Omental fat pad (tissue), 4 donors: Measurements from ENCODE around the gene FRMPD2. TPM values are rescaled to one million over a fixed set of nuclear protein-coding genes. Genes with fewer than 3 reads are reported as not detected.

ENCODE experiments used
- ATAC-seq: fragments of 150-250 bp; one replicate; pipeline ENCODE4 v1.9.1; 2016; ENCODE audit warnings: mild to moderate bottlenecking, moderate library complexity; ENCODE audit not compliant: low FRiP score
- DNase-seq: peaks from one replicate; pipeline ENCODE4 v3.0.0-alpha.2; 2019; ENCODE audit warnings: low spot score
- total RNA-seq, 4 donors: library from RNA; depleted of rRNA; stranded (reverse); fragments of >200 nt; gene quantifications; one replicate each; pipeline ENCODE4 v1.1.0, GENCODE V29; 2016
- TF ChIP-seq, protein P1 (sequence below), 3 donors: fragments of 450-650 bp; IDR thresholded peaks; one replicate each; pipeline ENCODE4 v1.5.1; 2016 to 2017; ENCODE audit warnings: antibody characterized with exemption in 3 of 3, mild to moderate bottlenecking in 3 of 3, moderate library complexity in 2 of 3

FRMPD2 gene
- total RNA-seq, 4 donors from 2014 or later: not detected

DNA sequence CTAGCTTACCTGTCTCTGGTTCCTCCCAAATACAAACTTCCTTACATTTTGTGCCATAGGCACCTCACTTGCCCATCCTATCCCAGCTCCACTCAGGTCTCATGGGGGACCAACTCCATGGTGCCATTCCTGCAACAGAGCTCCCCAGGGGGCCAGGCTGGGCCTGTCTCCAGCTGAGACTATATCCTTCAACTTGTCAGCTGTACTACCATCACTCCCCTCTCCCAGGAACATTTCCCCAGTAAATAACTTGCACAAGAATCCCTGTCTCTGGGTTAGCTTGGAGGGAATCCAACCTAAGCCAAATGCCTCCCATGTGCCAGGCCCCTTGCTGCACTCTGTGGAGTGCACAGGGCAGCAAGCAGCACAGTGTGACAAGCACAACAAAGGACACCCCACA, 33.2 kb downstream of the FRMPD2 start:
- TF ChIP-seq, protein P1, sequence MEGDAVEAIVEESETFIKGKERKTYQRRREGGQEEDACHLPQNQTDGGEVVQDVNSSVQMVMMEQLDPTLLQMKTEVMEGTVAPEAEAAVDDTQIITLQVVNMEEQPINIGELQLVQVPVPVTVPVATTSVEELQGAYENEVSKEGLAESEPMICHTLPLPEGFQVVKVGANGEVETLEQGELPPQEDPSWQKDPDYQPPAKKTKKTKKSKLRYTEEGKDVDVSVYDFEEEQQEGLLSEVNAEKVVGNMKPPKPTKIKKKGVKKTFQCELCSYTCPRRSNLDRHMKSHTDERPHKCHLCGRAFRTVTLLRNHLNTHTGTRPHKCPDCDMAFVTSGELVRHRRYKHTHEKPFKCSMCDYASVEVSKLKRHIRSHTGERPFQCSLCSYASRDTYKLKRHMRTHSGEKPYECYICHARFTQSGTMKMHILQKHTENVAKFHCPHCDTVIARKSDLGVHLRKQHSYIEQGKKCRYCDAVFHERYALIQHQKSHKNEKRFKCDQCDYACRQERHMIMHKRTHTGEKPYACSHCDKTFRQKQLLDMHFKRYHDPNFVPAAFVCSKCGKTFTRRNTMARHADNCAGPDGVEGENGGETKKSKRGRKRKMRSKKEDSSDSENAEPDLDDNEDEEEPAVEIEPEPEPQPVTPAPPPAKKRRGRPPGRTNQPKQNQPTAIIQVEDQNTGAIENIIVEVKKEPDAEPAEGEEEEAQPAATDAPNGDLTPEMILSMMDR (IDR thresholded peaks at IDR 0.05): no peak
- ATAC-seq: no peak
- no peak for DNase-seq

DNA sequence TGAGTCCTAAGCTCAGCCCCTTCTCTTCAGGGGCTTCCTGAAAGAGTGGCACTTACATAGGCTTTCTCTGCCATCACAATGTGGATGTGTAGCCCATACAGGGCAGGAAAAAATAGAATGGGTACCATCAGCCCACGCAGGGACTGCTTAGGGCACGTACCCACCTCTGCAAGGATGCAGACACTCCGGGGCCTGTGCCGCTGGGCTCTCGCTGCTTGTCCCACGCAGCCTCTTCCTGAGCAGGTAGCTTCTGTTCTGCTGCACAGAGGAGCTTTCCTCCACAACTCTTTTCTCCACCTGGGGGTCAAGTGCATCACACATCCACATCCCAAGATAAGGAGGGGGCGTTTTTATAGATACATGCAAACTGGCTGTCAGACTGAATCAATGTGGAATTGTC, 34.3 kb downstream of the FRMPD2 start:
- TF ChIP-seq, protein P1 (IDR thresholded peaks at IDR 0.05): no peak
- DNase-seq (no peak), ATAC-seq (no peak)

DNA sequence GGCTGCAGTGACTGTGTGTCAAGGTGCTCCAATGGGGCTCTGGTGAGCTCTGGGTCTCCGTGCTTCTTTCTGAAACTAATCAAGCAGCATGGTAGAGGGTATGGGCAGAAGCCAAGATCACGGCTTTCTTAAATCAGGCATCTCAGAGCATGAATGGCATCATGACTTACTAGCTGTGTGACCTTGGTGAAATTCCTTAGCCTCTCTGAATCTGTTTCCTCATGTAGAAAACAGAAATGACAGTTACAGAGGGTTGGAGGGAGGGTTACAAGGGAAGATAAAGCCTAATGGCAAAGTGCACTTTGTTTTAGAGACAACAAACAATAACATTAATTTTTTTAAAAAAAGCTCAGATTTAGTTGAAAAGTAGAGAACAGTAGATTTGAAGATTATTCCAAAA, 34.9 kb downstream of the FRMPD2 start:
- ATAC-seq: no peak
- no peak for DNase-seq
- TF ChIP-seq, protein P1 (IDR thresholded peaks at IDR 0.05): no peak

DNA sequence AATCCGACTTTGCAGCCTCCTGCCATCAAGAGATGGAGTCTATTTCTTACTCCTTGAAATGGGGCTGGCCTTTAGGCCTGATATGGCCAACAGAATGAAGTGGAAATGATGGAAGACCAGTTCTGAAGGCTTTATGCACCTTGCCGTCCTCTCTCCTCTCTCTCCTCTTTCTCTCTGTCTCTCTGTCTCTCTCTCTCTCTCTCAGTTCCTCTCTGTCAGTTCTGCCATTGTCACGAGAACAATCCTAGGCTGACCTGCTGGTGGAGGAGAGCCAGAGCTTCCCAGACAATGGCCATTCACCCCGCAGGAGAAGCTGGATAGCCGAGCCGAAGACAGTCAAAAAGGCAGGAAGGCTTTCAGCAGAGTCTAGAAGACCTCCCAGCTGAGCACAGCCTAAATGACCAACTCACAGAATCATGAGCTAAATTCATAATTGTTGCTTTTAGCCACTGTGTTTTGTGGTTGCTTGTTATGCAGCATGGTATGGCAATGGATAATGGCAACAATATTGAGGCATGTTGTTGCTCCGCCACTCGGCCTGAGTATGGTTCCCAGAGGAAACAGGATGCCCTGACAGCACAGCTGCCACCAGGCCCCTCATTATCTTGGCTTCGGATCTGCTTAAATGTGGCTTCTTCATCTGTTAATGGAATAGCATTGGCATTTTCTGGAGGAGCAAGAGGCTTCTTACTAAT, 35.5 kb downstream of the FRMPD2 start:
- TF ChIP-seq, protein P1 (IDR thresholded peaks at IDR 0.05): no peak
- ATAC-seq: no peak
- no peak for DNase-seq

DNA sequence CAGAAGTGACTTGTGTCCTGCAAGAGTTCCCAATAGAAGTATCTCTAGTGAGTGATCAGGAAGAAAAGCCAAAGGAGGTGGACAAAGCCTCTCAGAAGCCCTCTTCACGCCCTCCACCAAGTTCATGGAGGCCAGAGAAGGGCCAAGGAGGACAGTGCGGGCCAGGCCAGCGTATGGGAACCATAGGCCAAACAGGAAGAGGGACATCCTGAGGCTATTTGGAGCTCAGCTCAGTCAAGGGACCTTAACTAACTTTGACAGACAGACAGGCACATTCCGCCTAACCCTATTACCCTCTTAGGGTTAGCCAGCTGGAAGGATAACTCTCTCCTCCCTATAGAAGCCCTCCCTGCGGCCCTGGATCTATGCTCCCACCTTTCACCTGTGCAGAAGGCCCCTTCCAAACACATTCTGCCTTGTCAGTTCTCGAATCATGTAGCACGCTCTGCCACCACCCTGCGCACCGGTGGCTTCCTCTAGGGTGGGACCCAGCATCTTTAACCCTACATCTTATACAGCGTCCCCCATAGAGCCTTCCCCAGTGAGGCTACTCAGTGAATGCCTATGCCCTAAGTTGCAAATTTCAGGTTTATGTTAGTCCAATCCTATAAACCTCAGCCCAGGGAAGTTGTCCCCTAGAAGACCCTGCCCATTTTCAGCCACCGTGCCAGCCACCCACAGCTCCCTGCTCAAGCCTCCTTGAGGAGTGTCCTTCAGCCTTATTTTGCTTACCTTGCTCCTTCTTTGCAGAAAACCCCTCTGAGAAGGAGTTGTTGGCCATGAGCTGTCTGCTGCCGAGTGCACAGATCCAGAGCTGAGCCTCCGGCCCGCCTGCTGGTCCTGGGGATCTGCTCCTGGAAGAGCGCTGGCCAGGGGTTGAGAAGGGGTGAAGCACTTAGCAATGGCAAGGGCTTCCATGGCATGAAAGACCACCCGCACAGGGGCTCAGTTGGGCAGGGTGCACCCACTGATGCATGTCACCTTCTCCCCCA, 36.9 kb downstream of the FRMPD2 start:
- DNase-seq (no peak), ATAC-seq (no peak)
- TF ChIP-seq, protein P1 (IDR thresholded peaks at IDR 0.05): no peak

DNA sequence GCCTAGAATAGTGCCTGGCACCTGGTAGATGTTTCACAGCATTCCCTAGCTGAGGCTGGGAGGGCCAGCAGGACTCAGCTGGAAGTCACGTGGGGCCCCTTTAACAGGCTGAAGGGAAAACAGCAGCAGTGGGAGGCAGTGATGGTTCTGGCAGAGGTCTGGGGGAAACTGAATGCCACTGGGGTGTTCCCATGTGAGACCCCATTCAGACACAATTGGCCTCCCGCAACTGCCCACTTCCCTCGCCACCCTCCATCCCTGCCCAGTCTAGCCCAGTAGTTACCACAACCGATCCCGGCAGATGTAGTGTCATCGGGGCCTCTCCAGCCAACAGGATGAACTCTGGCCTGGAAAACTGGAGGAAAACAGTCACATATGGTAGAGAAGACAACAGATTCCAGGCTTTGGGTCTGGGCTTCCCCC, 38.3 kb downstream of the FRMPD2 start:
- DNase-seq (no peak), ATAC-seq (no peak)
- TF ChIP-seq, protein P1 (IDR thresholded peaks at IDR 0.05): no peak
